NCI-H2029 (cell line): ENCODE measurements around the gene PARP14.
"Not testable (repeated sequence)": the region's sequence is repeated elsewhere in the genome, so short reads cannot be mapped to it uniquely, and the experiment has no call there.

Experiments
- DNase-seq: peaks from one replicate; lab custom pipeline; 2025; lab: John Stamatoyannopoulos, UW

Gene PARP14

GRCh38 chr3:122680475-122681283 lies at the start of gene PARP14:
Gene PARP14 (plus strand): TSS chr3:122680839. CDS start chr3:122680884, 45 bp downstream.
- DNase-seq: peak; percentile 56

GRCh38 chr3:122635789-122636188 lies 44.9 kb upstream of the PARP14 start:
- no peak for DNase-seq

- no peak for DNase-seq
These were observed 43.9 kb upstream of the PARP14 start for GRCh38 chr3:122636697-122637096.

DNA sequence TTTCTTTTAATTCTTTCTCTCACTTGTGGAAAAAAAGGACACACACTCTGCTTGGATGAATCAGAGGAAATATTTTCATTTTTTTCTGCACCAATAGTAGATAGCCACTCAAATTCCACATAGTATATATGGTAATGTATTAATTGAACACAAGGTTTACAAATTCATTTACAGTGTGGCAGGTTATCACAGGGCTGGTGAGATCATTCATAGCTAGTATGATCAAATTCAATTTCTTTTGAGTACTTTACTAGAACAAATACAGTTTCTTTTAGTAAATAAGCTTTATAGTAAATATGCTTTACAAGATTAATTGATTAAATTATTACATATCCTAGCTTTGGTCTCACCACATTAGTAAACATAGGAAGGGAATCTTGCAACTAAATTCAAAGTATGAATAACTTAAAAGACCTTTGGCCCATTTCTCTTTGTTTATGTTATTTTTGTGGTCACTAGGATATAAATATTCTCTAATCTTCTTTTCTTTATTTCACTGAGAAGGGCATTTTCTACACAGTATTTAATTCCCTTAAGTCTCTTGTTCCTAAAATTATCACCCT lies 40.1 kb upstream of the PARP14 start:
- no peak for DNase-seq

GRCh38 chr3:122642935-122643334 lies 37.7 kb upstream of the PARP14 start:
- DNase-seq: no peak

DNA sequence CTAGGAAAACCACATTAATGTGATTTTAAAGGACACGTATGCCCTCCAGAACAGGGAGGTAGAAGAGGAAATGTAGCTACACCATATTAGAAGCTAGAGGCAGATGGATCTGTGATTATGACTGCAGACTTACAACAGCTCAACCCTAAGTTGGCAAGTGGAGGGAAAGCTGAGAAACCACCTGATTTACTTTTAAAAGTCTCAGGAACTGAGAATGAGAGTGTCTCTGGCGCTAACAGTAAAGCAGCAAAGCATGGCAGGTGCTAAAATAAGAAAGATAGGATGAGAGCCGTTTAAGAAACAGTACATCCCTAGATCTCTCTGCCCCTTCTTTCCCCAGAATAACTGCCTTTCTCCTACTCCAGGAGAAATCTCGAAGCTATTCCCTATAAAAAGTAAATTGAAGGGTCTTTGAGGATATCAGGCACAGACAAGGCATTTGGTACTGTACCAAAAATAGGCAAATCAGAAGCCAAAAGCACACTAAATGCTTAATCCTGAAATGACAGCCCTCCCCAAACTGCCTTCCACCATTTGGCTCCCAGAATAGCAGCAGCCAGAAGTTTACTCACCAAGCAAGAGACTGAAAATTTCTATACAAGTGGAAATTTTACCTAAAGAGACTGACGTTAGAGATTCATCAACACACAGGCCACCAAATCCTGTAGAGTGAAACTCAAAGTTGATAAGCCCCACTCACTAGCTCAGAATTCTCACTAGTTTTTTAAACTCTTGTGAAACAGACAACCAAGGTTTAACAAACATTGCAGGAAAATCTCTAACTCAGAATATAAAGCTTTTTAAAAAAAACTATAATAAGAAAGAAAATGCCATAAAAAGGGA lies 34.3 kb upstream of the PARP14 start:
- DNase-seq: no peak

GRCh38 chr3:122651233-122651907 lies 29.3 kb upstream of the PARP14 start:
- DNase-seq: not testable (repeated sequence)

- DNase-seq: not testable (repeated sequence)
These were observed 28.7 kb upstream of the PARP14 start for GRCh38 chr3:122651962-122652361.

GRCh38 chr3:122658336-122658735 lies 22.3 kb upstream of the PARP14 start:
- DNase-seq: not testable (repeated sequence)

DNA sequence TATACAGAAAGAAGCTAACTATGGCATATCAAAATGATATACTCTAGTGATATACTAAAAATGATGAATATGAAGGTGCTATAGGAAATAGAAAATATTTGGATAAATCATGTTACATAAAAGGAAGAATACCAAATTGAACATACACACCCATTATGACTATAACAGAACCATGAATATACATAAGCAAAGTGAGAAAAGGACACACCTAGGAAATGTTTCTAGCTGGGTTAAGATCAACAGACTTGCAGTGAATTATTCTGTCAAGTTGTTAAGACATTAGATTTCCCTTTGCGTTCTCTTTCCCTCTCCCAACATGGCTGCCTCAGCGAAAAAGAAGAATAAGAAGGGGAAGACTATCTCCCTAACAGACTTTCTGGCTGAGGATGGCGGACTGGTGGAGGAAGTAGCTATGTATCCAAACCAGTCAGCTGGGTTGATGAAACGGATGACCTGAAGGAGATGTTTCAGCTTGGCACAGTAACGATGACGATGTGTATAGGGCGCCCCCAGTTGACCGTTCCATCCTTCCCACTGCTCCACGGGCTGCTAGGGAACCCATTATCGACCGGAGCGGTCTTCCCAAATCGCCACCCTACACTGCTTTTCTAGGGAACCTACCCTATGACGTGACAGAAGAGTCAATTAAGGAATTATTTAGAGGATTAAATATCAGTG lies 20.2 kb upstream of the PARP14 start:
- no peak for DNase-seq

DNA sequence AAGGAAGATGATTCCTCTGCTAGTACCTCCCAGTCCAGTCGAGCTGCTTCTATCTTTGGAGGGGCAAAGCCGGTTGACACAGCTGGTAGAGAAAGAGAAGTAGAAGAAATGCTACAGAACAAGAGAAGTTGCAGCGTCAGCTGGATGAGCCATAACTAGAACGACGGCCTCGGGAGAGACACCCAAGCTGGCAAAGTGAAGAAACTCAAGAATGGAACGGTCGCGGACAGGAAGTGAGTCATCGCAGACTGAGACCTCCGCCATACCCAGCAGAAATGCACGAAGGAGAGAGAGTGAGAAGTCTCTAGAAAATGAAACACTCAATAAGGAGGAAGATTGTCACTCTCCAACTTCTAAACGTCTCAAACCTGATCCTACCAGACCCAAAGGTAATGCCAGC lies 19.0 kb upstream of the PARP14 start:
- DNase-seq: no peak

GRCh38 chr3:122662505-122662904 lies 18.1 kb upstream of the PARP14 start:
- DNase-seq: no peak

DNA sequence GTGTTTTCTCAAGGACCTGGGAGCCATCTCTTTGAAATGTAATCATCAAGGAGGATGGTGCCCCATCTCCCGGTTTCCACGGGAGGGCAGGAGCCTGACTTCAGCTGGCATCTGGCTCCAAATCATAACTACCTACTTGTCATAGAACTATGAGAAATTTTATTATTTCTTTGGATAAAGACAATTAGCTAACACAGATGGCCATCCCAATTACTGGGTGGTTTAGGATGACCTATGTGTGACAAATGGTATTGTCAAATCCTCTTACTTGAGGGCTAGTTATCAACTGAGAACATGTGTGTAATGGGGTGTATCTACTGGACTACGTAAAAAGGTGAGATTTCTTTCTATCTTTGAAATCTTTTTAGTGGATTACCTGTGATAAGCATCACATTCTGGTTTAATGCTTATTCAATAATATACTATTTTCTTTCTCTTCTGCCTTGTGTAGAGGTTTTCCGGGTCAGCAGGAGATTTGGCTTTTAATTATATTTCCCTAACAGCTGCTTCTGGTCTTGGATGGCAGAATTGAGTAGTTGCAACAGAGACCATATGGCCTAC lies 15.3 kb upstream of the PARP14 start:
- no peak for DNase-seq

DNA sequence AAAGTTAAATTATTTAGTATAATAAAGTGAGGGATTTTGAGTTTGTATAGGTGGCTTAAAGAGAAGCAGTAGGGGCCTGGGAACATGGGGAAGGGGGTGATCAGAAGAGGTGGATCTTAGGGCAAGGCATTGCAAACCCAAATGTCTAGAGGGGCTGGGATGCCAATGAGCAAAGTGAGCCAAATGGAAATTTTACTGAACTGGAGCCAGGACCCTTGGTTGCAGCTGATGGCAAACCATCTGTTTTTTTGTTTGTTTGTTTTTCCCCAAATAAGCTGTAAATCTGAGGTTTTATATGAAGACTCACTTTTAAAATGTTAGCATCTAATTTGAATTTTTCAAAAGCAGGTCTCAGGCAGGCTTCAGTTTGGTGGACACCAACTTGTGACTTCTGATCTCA lies 14.8 kb upstream of the PARP14 start:
- no peak for DNase-seq

DNA sequence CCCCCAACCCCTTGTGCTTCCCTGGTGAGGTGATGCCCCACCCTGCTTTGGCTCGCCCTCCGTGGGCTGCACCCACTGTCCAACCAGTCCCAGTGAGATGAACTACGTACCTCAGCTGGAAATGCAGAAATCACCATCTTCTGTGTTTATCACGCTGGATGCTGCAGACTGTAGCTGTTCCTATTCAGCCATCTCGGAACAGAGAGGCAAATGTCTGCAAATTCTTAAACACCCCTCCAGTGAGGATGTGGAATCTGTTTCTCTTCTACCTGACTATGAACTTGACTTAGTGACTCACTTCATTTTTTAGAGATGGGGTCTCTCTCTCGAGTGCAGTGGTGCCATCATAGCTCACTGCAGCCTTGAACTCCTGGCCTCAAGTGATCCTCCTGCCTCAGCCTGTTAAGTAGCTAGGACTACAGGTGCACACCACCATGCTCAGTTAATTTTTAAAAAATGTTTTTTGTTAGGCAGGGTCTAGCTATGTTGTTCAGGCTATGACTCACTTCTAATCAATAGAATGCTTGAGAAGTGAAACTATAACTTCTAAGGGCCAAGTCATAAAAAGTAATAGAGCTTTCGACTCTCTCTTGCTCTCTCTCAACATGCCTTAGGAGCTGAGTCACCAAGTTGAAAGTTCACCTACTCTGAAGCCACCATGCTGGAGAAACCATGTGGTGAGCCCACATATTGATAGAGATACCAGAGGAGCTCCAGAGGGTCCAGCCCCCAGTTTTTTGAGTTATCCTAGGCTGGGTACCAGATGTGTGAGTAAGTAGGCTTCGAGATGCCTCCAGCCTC lies 11.5 kb upstream of the PARP14 start:
- DNase-seq: no peak

DNA sequence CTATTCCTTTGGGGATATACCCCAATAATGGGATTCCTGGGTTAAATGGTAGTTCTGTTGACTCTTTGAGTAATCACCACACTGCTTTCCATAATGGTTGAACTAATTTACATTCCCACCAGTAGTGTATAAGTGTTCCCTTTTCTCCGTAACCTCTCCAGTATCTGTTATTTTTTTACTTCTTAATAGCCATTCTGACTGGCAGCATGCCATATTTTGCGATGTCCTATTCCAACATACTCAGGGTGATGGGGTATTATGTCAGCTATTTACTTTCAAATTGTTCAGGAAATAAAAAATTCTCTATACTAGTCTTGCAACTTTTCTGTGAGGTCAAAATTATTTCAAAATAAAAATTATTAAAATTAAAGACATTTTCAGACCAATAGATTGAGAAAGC lies 9.1 kb upstream of the PARP14 start:
- DNase-seq: no peak

- no peak for DNase-seq
These were observed 6.3 kb upstream of the PARP14 start for GRCh38 chr3:122674339-122674738.

DNA sequence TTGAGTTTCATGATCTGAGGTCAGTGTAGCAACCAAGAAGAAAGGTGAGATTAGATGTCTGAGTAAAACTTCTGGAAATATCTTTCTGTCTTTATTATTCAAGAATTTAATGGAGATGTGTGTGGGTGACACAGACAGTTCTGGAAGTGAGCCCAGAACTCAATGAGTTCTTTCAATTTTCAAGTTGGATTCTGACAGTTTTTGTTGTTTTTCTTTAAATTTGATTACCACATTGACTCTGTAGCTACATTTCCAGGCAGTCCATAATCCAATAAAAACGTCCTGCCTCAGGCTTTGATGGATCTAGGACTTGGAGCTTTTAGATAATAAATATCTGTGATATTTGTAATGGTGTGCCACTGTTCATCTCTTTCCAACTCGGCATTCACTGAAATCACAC lies 3.9 kb upstream of the PARP14 start:
- no peak for DNase-seq

GRCh38 chr3:122677216-122677615 lies 3.4 kb upstream of the PARP14 start:
- no peak for DNase-seq

- no peak for DNase-seq
These were observed 2.1 kb upstream of the PARP14 start for GRCh38 chr3:122678506-122678905.
